Limb (tissue), 2 donors: ENCODE data around the gene ERBB2.
"Not testable (repeated sequence)": the region's sequence is repeated elsewhere in the genome, so short reads cannot be mapped to it uniquely, and the experiment has no call there.

Experiments
- DNase-seq, 2 donors: peaks; one replicate each; pipeline ENCODE4 v3.0.0-alpha.2; 2016; ENCODE audit errors: extremely low spot score in 2 of 2

The ERBB2 gene

DNA sequence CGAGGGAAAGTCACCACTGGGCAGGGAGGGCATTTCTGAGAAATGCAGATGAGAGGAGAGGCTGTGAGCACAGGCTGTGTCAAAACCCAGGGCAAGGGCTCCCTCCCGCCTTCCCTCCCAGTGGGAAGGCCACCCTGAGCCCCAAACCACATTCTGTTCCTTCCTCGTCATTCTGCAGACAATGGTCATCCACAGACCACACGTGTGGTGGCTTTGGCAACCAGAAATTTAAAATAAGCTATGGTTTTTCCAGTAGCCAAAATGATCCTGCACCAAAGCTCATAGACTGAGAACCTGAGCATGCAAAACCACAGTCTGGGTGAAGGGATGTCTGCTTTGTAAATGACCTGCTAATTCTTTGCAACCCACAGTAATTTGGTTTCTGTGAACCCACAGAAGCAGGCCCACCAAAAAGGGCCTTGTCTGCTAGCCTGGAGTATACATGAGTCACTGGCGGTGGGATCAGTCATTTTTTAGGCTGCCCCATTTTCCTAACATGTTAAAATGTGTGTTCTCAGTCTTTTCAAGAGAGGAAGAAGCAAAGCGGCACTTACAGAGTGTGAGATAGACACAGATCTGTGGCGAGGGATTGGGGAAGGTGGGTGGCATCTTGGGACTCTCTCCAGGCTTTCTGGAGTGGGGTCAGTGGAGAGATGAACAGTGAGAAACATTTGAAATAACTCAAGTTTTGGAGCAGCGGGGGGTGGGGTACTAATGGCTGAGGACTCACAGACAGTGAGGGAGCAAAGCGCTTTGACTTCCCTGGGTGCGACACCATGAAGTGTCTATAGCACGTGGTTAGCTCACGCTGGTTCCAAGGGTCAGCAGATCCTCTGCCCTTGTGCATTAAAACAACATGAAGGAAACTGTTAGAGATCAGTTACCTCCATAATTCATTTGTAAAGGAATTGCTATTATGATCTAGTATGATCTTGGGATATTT is 58.3 kb downstream of the ERBB2 start:
- DNase-seq: no peak

GRCh38 chr17:39759204-39759603 is 59.3 kb downstream of the ERBB2 start:
- no peak for DNase-seq

- DNase-seq: no peak
Observed at GRCh38 chr17:39761861-39762496, 62.1 kb downstream of the ERBB2 start.

GRCh38 chr17:39763051-39763820 is 63.4 kb downstream of the ERBB2 start:
- no peak for DNase-seq

- not testable (repeated sequence) for DNase-seq
Observed at GRCh38 chr17:39764171-39764570, 64.3 kb downstream of the ERBB2 start.

GRCh38 chr17:39765175-39765574 is 65.3 kb downstream of the ERBB2 start:
- DNase-seq: no peak

- no peak for DNase-seq
Observed at GRCh38 chr17:39765766-39766165, 65.9 kb downstream of the ERBB2 start.

GRCh38 chr17:39767147-39767546 is 67.3 kb downstream of the ERBB2 start:
- no peak for DNase-seq

DNA sequence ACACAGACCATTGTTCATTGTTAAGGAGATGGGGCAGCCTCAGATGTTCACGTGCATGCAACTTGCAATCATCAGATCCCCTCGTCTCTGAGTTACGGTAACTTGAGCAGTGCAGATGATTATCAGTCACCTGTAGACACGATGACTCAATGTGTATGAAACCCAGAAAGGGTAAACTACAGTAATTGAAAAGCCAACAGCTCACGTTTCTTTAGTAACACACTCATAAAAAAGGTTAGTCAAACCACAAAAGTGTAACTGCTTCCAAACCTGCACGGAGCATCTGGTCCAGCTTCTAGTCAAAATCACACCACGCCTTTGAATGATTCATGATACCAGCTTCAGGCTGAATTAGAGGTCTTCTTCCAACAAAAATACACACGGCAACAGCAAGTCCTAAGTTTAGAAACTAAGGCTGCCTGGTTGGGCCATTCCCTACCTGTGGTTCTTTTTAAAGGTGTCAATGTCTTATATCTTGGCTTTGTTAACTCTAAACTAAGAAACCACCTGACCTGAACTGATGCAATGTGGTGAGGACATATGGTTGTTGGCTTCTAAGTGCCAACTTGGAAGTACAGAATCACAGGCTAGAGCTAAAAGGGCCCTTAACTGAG is 70.2 kb downstream of the ERBB2 start:
- no peak for DNase-seq

- DNase-seq: no peak
Observed at GRCh38 chr17:39772415-39772814, 72.6 kb downstream of the ERBB2 start.

DNA sequence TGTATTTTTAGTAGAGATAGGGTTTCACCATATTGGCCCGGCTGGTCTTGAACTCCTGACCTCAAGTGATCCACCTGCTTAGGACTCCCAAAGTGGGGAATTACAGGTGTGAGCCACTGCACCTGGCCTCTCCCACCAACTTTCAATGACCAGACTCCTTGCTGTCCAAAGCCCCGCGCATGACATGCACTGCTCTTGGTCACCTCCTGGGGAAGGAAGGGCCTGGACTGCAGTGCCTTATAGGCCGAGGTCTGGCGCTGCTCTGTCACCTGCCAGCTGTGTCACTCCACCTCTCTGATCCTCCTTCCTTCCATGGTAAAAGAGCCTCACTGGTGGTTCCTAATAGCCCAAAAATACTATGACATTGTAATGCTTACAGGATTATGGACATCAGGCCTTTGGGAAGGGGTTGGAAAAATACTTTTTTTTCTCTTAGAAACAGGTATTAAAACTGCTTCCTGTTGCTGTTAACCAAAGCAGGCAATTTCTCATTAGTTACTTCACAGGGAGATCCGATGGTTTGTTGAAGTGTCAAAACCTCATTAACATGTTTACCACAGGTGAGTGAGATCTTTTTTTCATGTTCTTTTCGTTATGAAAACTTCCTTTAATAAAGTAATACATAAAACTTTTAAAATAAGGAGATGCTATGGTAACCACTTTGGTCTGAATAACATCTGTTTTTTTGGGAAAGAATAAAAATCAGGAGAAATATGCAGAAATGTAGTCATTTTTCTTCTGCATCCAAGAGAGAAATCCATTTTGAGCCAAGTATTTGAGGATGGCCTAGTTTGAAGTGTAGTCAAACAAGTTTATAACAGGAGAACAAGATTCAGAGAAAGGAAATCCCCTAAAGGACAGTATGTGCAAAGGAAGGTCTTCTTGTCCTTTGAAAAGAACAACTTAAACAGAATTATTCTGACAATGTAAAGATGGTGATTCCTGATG is 73.4 kb downstream of the ERBB2 start:
- no peak for DNase-seq

DNA sequence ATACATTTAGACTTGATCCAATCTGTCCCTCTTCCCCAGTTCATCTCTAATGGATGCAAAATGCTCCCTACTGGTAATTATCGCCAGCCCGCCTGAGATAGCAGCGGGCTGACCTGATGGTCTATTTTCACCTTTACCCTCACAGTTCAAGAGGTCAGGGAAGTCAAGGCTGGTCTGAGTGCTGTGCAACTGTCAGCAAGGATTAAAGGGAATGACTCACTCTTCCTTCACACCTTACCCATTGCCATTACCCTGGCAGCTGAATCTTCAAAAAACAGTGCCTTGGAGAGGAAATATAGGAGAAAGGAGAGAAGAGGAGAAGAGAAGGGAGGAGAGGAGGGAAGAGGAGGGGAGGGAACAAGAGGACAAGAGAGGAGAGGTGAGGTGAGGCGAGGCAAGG is 74.2 kb downstream of the ERBB2 start:
- no peak for DNase-seq

DNA sequence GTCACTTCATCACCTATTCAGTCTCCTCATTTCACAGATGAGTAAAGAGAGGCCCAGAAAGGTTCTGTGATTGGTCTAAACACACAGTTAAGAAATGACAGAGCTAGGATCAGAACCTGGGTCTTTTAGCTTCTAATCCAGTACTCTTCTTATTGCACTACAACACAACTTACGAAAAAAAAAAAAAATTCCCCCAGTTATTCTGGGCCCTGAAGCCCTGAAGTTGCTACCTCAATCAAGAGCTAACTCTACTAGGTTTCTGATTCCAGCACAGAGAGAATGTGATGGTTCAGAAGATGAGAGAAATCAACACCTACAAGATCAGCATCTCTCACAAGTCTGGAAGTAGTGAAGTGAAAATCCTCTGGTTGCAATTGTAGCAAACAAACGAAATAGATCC is 75.2 kb downstream of the ERBB2 start:
- no peak for DNase-seq

DNA sequence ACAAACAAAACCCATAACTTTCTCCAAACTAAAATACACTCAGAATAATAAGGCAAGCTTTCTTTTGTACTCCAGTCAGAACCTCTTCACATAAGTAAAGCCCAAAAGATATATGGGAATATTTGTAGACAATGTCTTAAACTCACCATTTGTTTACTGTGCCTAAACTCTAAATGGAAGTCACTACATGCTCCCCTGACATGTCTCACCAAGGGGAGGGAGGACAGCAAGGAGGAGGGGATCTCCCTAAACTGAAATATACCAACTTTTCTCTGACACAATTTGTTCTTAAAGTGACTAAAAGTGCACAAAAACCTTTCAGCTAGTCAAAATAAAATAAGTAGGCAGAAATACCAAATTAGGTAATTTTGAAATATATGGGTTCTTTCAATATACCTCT is 76.4 kb downstream of the ERBB2 start:
- DNase-seq: no peak

DNA sequence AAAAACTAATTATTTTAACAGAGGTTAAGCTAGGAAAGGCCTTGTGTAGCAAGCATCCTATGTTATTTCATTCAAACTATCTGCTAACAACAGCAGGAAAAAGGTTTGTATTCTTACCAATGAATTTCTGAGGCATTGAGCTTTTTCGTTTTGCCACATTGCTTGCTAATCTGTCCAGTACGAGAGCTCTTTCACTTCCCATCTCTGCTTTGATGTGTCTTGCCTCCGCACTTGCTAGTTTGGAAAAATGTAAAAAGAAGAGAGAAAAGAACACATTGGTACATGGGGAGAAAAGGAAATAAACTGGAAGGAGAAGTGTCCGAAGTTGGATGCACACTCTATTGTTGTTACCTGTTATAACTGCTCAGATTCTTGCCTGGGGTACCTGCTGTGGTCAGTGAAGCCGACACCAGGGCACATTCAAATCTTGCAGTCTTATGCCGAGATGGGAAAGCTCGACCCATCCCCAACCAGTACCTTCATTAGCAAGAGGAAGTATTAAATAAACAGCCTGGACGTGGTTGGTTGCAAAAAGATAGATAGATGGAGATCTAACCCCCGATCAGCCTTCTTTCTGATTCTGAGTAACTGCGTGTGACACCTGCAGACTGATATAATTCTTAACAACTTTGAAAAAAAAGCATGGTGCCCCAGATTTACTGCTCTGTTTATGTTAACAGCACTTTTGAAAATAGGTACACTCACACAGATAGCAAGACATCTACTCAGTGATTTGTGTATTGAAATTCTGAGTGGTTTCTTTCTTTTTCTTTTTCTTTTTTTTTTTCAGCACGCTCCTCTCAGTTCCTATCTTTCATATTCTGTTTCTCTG is 77.9 kb downstream of the ERBB2 start:
- DNase-seq: no peak
